H1 (cell line): Measurements from ENCODE around the gene GSPT1. TPM values are rescaled to one million over a fixed set of nuclear protein-coding genes. Genes with fewer than 3 reads are reported as not detected.

Experiments
- CEBPB ChIP-seq: IDR thresholded peaks from 2 replicates; pipeline ENCODE4 v1.6.1; 2012; ENCODE audit warnings: low read depth, low read length
- EZH2 ChIP-seq: fragments of 200-600 bp; sonication (generic); IDR thresholded peaks from 2 replicates; pipeline ENCODE4 v1.7.1; 2012; ENCODE audit warnings: low read depth, mild to moderate bottlenecking, moderate library complexity, low read length, inconsistent platforms; ENCODE audit not compliant: severe bottlenecking
- HDAC6 ChIP-seq: IDR thresholded peaks from one replicate; pipeline ENCODE4 v1.7.1; 2012; ENCODE audit warnings: low read depth, mild to moderate bottlenecking, inconsistent platforms, low read length, moderate library complexity
- POLR2A ChIP-seq, 2 experiments: IDR thresholded peaks; 1 replicate in 1 of 2; 2 replicates in 1 of 2; pipeline ENCODE4 v1.6.1; 2011; ENCODE audit warnings: low read depth in 2 of 2, low read length in 2 of 2, mild to moderate bottlenecking in 2 of 2; ENCODE audit errors: control extremely low read depth in 1 of 2
- SUZ12 ChIP-seq: fragments of 200-600 bp; sonication (generic); IDR thresholded peaks from 2 replicates; pipeline ENCODE4 v1.6.1; 2012; ENCODE audit warnings: mild to moderate bottlenecking, inconsistent platforms, low read length, moderate library complexity, mixed read lengths
- polyA plus RNA-seq, 7 experiments: library from polyadenylated mRNA; depleted of rRNA in 3 of 7; stranded (reverse) in 5 of 7; unstranded in 2 of 7; fragments of >200 nt in 5 of 7; fragments of 200-250 nt in 2 of 7; gene quantifications; 1 replicate in 5 of 7; 2 replicates in 1 of 7; 4 replicates in 1 of 7; pipeline versions ENCODE4 v1.2.1 to v1.2.3, GENCODE V29; 2011 to 2013; ENCODE audit warnings: missing spikeins in 2 of 7, mixed read lengths in 2 of 7
- total RNA-seq: library from RNA; stranded (reverse); fragmentation: NEBNext Ultra II Directional; extraction: Animal tissue kit (Norgen Biotek cat#: 25700); gene quantifications from 2 replicates; pipeline ENCODE4 v1.2.1, GENCODE V29; 2021
- TF ChIP-seq, protein P1 (sequence below): fragments of 300-600 bp; sonication (generic); IDR thresholded peaks from 2 replicates; pipeline ENCODE4 v1.7.1; 2012; ENCODE audit warnings: low read length, moderate library complexity, mild to moderate bottlenecking, inconsistent platforms; ENCODE audit not compliant: insufficient replicate concordance

Gene GSPT1
- total and polyA plus RNA-seq, 2 of the 8 experiments (the other 6 are each of a cell fraction or from before 2014, with no cell fraction given), result 51.0 to 204 TPM

- TF ChIP-seq, protein P1, sequence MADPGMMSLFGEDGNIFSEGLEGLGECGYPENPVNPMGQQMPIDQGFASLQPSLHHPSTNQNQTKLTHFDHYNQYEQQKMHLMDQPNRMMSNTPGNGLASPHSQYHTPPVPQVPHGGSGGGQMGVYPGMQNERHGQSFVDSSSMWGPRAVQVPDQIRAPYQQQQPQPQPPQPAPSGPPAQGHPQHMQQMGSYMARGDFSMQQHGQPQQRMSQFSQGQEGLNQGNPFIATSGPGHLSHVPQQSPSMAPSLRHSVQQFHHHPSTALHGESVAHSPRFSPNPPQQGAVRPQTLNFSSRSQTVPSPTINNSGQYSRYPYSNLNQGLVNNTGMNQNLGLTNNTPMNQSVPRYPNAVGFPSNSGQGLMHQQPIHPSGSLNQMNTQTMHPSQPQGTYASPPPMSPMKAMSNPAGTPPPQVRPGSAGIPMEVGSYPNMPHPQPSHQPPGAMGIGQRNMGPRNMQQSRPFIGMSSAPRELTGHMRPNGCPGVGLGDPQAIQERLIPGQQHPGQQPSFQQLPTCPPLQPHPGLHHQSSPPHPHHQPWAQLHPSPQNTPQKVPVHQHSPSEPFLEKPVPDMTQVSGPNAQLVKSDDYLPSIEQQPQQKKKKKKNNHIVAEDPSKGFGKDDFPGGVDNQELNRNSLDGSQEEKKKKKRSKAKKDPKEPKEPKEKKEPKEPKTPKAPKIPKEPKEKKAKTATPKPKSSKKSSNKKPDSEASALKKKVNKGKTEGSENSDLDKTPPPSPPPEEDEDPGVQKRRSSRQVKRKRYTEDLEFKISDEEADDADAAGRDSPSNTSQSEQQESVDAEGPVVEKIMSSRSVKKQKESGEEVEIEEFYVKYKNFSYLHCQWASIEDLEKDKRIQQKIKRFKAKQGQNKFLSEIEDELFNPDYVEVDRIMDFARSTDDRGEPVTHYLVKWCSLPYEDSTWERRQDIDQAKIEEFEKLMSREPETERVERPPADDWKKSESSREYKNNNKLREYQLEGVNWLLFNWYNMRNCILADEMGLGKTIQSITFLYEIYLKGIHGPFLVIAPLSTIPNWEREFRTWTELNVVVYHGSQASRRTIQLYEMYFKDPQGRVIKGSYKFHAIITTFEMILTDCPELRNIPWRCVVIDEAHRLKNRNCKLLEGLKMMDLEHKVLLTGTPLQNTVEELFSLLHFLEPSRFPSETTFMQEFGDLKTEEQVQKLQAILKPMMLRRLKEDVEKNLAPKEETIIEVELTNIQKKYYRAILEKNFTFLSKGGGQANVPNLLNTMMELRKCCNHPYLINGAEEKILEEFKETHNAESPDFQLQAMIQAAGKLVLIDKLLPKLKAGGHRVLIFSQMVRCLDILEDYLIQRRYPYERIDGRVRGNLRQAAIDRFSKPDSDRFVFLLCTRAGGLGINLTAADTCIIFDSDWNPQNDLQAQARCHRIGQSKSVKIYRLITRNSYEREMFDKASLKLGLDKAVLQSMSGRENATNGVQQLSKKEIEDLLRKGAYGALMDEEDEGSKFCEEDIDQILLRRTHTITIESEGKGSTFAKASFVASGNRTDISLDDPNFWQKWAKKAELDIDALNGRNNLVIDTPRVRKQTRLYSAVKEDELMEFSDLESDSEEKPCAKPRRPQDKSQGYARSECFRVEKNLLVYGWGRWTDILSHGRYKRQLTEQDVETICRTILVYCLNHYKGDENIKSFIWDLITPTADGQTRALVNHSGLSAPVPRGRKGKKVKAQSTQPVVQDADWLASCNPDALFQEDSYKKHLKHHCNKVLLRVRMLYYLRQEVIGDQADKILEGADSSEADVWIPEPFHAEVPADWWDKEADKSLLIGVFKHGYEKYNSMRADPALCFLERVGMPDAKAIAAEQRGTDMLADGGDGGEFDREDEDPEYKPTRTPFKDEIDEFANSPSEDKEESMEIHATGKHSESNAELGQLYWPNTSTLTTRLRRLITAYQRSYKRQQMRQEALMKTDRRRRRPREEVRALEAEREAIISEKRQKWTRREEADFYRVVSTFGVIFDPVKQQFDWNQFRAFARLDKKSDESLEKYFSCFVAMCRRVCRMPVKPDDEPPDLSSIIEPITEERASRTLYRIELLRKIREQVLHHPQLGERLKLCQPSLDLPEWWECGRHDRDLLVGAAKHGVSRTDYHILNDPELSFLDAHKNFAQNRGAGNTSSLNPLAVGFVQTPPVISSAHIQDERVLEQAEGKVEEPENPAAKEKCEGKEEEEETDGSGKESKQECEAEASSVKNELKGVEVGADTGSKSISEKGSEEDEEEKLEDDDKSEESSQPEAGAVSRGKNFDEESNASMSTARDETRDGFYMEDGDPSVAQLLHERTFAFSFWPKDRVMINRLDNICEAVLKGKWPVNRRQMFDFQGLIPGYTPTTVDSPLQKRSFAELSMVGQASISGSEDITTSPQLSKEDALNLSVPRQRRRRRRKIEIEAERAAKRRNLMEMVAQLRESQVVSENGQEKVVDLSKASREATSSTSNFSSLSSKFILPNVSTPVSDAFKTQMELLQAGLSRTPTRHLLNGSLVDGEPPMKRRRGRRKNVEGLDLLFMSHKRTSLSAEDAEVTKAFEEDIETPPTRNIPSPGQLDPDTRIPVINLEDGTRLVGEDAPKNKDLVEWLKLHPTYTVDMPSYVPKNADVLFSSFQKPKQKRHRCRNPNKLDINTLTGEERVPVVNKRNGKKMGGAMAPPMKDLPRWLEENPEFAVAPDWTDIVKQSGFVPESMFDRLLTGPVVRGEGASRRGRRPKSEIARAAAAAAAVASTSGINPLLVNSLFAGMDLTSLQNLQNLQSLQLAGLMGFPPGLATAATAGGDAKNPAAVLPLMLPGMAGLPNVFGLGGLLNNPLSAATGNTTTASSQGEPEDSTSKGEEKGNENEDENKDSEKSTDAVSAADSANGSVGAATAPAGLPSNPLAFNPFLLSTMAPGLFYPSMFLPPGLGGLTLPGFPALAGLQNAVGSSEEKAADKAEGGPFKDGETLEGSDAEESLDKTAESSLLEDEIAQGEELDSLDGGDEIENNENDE, result no peak
- no peak for TF ChIP-seq SUZ12
- TF ChIP-seq POLR2A (IDR thresholded peaks at IDR 0.05; ENCODE audit: control extremely low read depth in 1 of 2, low read depth in 2 of 2, low read length in 2 of 2), result no peak
- no peak for TF ChIP-seq HDAC6
- TF ChIP-seq EZH2, result no peak
- TF ChIP-seq CEBPB, result no peak
Observed at GRCh38 chr16:11824362-11824761, 91.4 kb downstream of the GSPT1 start (continued).
